ENCODE data around the gene POLR1H.
"Not testable (repeated sequence)": the region's sequence is repeated elsewhere in the genome, so short reads cannot be mapped to it uniquely, and the experiment has no call there.

GRCh38 chr6:30022712-30023111 is 38.4 kb upstream of the POLR1H start:
- TF ChIP-seq POLR2A, CTCF (IDR thresholded peaks at IDR 0.05): not testable (repeated sequence)

Measured in vagina (tissue), 2 donors.